Dedifferentiated amniotic fluid mesenchymal stem cell (primary cell): ENCODE measurements around the gene ZNF629.

Experiments
- DNase-seq: peaks from one replicate; pipeline ENCODE4 v3.0.0-alpha.2; 2016; ENCODE audit errors: extremely low spot score

Gene ZNF629

GRCh38 chr16:30748634-30749445 is 38.2 kb downstream of the ZNF629 start:
- no peak for DNase-seq

GRCh38 chr16:30747799-30748633 is 39.0 kb downstream of the ZNF629 start, which contains the start of gene PHKG2:
Gene PHKG2, plus strand, starts transcription at chr16:30748425. Its CDS starts 396 bp downstream, at chr16:30748821.
- DNase-seq: peak; percentile 99

GRCh38 chr16:30747331-30747730 is 39.7 kb downstream of the ZNF629 start:
- DNase-seq: no peak

- DNase-seq: no peak
Observed at GRCh38 chr16:30746638-30747175, 40.3 kb downstream of the ZNF629 start.

- no peak for DNase-seq
Observed at GRCh38 chr16:30745082-30745481, 41.9 kb downstream of the ZNF629 start.

- DNase-seq: no peak
Observed at GRCh38 chr16:30744183-30744582, 42.8 kb downstream of the ZNF629 start.

GRCh38 chr16:30743716-30744115 is 43.3 kb downstream of the ZNF629 start:
- no peak for DNase-seq

GRCh38 chr16:30741461-30741914 is 45.5 kb downstream of the ZNF629 start:
- DNase-seq: peak; percentile 59

GRCh38 chr16:30740364-30741251 is 46.4 kb downstream of the ZNF629 start:
- peak; percentile 61 for DNase-seq

- DNase-seq: no peak
Observed at GRCh38 chr16:30738984-30739951, 47.7 kb downstream of the ZNF629 start.

- DNase-seq: no peak
Observed at GRCh38 chr16:30737794-30738648, 49.0 kb downstream of the ZNF629 start.

GRCh38 chr16:30736995-30737793 is 49.8 kb downstream of the ZNF629 start:
- no peak for DNase-seq

GRCh38 chr16:30731411-30731810 is 55.6 kb downstream of the ZNF629 start:
- no peak for DNase-seq

GRCh38 chr16:30728899-30729672 is 57.9 kb downstream of the ZNF629 start:
- no peak for DNase-seq
